Activated CD4-positive, alpha-beta T cell treated with anti-CD3 and anti-CD28 coated beads for 1 hour (primary cell): ENCODE measurements around the gene SCG5.

Experiments
- DNase-seq: peaks from one replicate; pipeline ENCODE4 v3.0.0-alpha.2; 2020

SCG5 gene

DNA sequence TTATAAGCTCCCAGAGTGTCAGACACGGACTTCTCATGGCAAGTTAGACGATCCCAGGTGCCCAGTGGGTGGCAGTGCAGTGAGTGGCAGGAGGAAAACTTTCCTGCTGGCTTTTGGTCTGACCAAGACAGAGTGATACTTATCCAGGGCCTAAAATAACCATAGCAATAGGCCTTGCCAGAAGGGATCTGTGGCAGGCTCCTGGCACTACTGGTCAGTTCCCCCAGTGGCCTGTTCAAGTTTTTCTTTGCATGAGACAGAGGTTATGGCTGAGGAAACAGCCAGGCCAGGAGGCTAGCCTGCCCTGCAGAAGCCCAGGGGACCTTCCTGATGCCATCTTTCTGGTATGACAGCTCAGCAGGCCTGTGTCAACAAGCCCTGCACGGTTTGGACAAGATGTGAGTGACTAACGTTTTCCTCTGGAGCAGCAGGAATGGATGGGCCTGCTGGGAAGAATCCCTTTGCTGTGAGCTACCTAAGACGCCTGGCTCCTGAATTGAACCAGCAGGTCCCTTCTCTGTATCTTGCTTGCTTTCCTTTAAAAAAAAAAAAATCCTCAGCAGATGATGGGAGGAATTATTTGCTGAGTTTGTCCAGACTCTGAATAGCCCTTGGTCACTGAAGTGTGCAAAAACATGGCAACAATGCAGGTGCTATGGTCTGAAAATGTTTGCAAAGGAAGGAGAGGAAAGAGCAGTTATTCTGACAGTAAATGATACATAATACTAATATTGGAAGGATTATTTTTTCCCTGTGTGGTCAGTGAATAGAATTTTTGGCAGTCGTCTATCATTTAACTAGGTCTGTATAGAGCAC is 18.0 kb downstream of the SCG5 start:
- DNase-seq: no peak

DNA sequence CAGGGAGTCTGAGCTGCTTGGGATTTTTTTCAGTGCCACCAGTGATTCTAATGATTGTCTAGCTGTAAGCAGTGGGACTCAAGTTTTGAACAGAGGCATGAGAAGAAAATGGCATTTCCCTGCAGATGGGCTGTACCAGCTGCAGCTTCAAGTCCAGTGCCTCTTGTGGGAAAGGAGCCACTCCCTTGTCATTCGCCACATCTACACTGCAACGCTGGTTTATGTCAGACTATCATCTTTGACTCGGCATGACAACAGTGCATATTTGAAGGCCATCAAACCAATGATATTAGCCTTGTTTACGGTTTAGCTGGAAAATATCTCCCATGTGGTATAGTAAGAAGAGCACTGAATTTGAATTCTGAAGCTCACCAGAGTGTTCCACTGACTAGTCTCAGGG is 22.2 kb downstream of the SCG5 start:
- DNase-seq: no peak

DNA sequence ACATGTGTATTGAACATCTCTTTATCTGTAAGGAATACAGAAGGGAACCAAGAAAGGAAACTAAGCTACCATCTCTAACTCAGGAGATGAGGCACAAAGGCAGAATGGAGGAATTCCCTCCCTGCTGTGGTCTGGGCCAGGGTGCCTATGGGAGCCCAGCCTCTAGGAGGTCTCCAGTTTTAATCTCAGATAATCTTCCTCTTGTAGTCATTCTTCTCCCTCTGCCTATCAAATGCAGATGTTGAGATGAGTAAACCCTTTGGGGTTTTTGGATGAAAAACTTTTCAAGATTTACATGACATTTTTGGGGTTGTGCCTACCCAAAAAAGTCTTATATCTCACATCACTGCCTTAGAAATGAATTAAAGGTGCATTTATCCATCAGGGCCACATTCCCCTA is 23.3 kb downstream of the SCG5 start:
- DNase-seq: no peak

DNA sequence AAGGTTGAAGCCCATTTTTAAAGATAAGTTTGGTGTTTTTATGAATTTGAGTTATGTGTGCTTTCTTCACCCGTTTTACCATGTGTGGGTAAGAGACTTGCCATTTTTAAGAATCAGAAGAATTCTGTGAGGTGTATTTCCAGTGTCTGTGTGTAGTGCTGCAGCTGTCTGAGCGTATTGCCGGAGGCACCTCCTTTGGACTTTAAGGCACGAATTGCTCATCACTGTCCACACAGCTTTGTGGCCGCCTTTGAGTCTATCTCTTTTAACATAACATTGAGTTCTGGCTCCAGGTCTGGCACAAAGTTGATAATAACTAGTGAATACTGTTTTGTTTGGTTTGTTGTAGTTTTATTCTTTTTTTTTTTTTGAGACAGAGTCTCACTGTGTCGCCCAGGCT is 25.8 kb downstream of the SCG5 start:
- DNase-seq: no peak

DNA sequence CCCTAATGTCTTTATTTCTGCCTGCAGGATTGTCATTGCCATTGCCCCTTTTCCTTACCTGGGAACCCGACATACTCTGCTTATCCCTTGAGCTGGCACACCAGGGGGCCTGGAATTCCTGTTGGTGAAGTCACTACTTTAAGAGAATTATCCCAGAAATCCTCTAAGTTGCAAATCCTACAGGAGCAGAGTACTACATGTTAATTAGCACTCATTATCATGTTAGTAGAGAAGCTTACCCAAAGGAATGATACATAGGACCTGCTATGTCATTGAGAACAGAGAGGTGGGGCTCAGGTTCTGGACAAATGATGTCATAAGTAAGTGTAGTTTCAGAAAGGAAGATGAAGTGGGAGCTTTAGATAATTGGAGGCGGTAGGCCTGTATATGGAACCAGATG is 27.4 kb downstream of the SCG5 start:
- DNase-seq: no peak

DNA sequence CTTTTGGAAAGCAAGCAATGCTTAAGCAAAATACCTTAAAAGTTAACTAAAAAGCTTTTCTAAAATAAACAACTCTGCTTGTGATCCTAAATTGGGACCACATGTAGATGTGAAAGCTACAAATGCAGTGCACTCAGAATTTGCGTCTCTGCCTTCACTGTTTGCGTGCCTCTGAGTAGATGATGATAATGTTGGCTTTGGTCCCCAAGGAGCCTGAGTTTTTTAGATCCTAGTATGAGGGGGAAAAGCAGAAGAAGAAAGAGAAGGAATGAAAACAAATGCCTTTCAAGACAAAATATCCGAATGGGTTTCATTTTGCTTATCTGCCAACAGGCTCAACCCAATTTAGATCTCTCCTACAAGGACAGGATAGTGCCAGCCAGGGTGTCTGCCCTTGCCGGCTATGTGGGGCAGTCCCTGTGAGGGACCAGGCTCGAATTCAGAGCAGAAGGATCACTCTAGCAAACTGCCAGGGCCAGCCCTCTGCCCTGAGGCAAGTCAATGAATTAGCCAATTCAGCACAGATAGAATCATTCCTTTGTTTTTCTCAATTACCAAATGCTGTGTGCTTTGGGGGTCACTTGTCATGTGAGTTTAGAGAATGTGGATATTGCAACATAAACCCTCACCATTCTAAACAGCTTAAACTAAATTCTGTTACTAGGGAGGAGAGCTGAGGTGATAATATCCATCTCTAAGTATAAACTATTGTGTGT is 28.5 kb downstream of the SCG5 start:
- DNase-seq: no peak

DNA sequence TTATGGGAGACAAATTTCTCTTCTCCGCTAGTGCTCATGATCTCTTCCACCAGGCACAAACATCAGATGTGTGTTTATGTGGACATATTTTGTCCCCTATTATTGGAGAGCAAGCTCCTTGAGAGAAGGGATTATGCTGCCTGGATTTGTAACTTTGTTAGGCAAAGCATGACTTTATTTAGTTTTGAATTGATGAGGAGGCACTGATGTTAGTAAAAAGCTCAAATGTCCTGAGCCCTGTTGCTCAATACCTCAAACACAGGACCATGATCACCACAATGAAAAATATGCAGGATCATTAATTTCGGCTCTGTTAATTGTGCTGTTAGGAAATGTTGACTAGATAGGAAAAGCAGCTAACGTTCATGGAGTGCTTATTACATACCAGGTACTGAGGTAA is 29.1 kb downstream of the SCG5 start:
- no peak for DNase-seq

DNA sequence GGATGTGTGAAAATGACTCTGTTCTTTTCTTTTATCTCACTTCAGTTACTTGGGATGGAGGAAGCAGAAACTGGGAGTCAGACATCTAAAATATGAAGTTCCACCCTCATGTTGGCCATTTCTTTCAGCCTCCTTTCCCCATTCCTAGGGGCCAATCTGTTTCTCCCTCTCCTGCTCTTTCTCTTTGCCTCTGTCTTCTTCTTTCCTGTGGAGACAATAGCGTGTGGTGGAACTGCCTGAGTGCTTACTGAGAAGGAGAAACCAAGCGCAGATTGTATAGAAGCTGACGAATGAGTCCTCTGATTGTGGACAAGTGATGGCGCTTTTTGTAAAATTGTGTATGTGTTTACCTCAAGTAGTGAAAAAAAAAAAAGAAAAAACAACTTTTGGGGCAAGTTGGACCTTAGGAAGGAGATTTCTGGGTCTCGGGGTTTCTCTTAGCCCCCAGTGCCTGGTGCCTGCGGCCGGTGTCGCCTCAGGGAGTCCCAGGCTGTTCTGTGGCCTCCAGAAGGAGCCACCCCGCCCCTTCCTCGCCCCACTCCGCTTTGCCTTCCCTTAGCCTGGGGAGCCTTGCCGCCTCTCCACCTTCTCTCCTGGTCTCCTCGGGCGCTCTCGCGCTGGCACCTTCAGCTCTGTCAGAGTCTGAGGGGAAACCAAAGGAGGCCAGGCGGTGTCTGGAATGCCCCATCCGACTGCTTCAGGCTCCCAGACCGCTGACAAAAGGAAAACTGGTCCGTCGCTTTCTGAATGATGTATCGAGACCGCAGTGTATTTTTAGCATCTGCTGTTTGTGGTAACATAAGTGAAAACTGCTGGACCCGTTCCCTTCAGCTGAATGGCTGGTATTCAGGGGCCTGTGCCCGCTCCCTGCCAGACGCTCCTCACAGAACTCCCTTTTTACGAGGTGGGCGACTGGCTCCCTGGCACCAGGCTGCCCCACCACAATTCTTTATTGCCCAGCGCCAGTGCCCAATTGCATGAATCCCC is 30.1 kb downstream of the SCG5 start:
- no peak for DNase-seq

DNA sequence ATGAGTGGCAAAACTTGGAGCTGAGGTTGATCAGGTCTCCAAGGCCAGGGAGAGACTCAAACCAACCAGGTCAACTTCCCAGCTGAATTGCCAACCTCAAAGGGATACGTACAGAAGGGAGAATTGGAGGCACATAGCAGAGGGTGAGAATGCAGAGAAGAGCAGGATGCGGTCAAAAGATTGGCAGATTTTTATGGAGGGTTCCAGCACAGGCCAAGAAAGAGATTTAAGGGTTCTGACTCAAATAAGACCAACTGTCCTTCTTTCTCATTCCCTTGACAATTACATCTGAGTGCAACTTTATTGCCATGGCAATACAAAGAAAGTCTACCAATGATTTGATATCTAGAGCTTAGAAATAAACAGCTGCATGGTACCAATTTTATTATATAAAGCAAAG is 33.2 kb downstream of the SCG5 start:
- no peak for DNase-seq

DNA sequence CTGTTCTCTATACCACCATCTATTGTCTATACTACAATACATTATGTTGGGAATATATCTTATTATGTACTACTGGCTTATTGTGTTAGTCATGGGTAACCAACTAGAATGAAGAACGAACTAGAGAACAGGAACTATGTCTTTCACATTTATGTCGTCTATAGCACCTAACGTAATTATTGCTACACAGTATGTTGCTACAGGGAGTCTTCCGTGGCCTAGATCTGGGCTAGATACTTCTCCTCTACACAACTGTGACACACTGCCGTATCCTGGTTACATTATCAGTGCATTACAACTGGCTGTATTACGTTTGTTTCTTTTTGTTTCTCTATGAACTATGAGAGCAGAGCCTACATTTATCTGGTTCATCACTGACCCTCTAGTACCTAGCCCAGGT is 34.0 kb downstream of the SCG5 start:
- no peak for DNase-seq

DNA sequence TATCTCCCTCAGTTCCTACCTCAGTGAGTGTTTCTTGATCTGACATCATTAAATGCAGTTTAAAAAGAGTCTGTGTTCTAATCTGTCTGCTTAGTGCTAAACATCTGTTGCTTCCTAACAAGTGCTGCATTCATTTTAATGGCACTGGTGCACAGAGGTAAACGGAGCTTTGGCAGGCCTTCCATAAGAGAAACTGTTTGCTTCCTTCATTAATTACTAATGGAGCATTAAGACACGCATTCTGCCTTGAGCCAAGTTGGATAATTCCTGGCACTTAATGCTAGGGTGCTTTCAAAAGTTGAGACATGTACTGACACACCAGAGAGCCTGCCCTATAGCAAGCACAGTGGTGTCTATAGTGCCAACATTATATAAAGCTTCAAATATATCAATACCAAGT is 34.7 kb downstream of the SCG5 start:
- no peak for DNase-seq

DNA sequence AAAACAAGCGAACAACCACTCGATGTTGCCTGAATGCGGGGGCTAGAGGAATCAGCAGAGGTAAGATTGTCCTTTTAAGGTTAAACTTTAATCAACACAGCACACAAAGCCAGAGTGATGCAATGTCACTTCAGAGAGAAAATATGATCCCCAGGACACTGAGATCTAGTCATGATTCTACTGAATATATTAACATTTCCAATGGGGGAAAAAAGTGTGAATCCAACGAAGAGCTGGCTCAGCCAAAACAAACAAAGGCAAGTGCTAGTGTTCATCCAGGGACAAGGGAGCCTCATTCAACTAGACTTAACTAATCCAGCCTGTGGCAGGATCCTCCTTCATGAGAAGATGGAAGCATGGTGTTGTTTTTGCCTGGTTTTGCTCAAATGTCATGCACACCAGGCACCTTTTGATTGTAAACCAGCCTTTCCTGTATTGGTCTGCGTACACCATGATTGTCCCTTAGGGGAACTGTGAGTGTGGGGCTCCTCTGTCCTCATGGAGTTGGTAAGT is 35.8 kb downstream of the SCG5 start:
- no peak for DNase-seq

DNA sequence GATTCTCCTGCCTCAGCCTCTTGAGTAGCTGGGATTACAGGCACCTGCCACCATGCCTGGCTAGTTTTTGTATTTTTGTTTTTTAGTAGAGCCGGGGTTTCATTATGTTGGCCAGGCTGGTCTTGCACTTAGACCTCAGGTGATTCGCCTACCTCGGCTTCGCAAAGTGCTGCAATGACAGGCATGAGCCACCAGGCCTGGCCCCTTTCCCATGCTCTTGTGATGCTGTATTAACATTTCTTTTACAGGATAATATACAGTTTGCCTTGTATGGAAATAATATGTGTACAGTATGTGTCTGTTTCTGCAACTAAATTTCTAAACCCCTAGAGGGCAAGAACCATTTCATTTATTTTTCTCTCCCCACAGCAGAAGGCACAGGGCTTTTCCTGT is 37.8 kb downstream of the SCG5 start:
- DNase-seq: no peak

DNA sequence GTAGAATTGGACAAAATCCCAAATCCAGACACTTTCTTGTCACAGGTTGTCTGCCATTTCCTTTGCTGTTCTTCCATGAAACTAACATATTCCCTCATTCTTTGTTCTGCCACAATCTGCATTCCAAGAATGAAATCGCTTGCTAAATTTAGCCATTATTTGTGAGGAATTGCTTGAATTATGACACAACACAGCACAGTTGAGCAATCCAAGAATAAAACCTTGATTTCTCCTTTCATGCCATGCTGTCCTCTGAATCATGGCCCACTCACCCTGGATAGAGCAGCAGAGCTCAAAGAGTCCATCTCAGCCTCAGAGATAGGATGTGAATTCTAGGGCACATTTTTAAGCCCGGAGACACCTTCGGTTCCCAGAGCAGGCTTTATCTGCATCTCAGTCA is 41.1 kb downstream of the SCG5 start:
- DNase-seq: no peak

DNA sequence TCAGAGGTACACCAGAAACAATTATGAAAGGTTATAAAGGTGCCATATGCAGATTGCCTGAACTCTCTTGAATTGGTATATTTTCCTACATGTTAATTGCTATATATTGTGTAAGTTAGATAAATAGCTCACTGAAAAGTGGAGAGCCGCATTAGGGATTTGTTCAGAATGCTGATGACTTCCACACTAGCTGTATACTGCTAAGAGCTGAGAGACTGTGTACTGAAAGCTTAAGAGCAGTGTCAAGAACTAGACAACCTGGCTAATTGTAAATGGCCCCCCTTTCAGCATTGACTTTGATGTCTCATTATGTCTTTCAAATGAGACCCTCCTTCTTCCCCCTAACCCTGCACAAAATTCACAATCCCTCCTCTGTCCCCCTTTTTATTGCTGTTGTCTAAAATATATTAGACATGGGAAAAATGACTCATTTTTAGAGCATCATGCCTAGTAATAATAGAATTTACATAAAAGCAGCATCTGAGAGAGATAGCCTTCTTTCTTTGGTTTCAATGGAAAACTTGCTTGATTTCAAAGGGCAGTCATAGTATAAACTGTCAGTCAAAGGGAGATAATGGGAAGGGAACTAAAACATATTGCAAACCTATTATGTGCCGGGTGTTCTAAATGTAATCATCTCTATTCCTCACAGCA is 41.6 kb downstream of the SCG5 start:
- no peak for DNase-seq

DNA sequence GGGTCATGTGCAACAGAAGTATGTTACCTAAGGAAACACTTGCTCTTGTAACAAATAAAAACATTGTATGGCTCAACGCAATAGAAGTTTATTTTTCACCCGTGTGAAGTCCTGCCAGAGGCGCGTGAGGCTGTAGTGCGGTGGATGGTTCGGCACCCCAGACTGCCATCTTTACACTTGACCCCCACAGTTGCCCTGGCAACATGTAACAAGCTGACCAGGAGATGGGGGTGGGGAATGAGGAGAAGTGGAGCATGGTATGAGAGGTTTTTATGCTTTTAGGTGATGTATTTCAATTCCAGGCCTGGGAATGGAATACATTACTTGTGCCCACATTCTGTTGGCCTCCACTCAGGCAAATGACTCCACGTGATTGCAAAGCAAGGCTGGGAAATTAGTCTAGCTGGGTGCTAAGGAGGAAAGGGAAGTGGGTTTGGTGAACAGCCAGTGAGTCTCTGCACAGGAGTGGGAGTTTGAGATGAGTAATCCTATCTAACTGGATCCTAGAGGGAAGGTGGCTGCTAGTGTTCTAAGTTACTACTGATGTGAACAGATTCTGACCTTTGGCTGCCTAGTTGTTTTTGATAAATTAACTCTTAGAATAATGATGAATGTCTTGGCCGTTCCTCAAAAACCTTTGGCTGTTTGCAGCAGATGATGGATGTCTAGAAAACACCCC is 42.5 kb downstream of the SCG5 start:
- DNase-seq: no peak

DNA sequence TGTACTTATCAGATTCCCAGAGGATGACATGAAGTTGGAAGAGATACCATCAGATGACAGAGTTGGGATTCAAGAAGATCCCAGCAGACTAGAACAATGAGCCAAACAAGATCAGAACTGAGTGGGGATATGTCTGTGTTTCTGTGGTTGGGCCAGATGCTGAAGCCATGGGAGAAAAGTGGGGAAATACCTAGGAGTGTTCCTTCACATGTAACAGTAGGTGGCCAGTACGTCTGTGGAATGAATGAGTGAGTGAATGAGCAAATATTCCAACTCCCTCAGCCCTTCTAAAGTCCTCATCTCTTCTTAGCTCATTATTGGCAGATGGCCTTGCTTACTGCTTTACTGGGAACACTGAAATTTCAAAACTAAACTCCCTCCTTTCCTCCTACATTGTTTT is 44.1 kb downstream of the SCG5 start:
- DNase-seq: no peak

DNA sequence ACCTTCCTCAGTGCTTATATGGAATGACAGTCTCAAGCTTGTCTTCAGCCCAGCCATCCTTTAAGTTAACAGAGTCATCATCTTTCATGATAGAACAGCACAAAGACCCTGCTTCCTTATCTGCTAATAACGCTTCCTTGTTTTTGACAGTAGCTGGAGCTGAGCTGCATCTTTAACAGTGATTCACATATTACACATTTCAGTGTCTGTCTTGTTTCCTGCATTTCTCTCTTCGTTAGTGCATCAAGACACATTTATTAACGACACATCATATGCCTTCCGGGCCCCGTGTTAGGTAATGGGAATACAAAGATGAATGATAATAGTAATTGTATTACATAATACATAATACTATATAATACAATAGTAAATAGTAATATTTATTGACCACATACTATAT is 46.0 kb downstream of the SCG5 start:
- no peak for DNase-seq

DNA sequence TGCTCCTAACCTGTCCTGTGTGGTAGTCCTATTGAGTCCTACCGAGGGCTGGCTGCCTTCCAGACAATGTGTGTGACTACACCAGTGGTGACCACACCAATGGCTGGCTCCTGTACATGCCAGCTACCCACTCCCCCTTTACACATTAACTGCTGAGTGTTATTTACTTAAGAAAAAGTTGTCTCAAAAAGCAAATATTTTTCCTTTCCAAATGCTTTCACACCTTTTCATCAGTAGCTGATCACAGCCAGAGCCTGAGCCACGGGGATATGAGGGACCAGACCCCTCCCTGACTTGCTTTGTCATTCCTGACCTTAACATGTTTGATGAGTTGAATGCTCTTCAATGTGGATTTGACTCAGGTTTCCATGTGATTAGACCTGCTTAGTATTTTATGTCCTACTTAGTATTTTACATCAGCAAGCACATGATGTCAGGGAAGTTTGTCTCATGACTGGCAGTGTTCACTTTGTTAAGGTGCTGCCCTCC is 46.7 kb downstream of the SCG5 start:
- no peak for DNase-seq

DNA sequence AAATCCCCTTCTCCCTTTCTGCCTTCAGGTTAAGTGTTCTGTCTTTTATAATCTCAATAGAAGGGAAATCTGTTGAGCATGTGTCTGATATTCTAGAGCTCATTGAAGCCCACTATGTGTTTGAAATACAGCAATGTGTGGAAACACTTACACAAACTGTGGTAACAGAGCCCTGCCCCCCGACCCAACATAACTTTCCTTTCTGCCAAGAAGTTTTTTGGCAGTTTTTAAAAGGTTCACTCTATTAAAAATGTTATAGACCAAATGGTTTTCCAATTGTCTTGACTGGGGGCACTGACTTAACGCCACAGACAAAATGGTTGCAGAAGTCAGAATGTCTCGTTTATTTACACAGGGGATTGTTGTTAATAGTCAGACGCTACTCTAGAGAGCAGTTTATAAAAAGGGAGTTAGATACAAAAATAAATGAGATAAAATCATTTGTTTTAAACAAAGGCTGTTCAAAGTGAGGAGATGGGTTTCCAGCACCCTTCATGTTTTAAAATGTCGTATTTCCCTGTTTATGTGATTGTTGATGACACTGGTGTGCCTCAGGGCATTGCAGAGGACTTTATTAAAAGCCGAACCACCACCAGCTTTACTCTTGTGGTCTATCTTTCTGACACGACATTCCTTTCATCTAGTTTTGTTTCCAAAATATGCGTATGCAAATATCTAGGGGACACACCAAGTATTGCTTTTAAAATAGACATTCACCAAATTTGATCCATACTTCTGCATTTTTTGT is 49.6 kb downstream of the SCG5 start:
- no peak for DNase-seq

DNA sequence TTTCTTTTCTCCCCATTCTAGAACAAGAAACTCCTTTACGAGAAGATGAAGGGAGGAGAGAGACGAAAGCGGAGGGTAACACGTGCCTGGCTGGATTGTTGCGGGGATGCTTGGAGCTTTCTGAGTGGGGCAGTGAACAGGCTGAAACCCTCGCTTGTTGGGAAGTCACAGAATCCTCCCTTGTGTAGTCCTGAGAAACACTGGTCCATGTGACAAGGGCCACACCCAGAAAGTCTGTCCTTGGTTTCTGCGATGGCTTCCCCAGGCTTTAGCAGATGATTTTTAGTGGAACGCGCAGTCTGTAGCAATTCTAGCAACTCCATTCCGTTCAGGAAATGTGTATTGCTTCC is 50.2 kb downstream of the SCG5 start:
- no peak for DNase-seq
